Measurements from ENCODE around the gene SEM1. TPM values are rescaled to one million over a fixed set of nuclear protein-coding genes. Genes with fewer than 3 reads are reported as not detected.

Gene SEM1
- total RNA-seq, 1 experiment from 2014 or later = 263 TPM

- H3K27me3 ChIP-seq (ENCODE audit: low read length) = no peaks in the 10 kb centered on the region
- ATAC-seq (no peak), DNase-seq (no peak)
- H3F3A ChIP-seq (ENCODE audit: low read length, unreplicated experiment) = no peaks in the 10 kb centered on the region
- H3K27ac ChIP-seq (ENCODE audit: low read length) = no peak overlapping the region
- H3K4me2 ChIP-seq (ENCODE audit: low read length) = no peak overlapping the region
- no peaks in the 10 kb centered on the region for H3K9me2 ChIP-seq (replicated peaks; ENCODE audit: low read length)
- ChIA-PET POLR2A (ENCODE audit: unreplicated experiment) (no interaction called here), CTCF (interaction anchor here (0.5 kb wide), 1 partner anchor 173 kb away, joined by 3 read pairs; no protein-coding TSS in a partner anchor)
- no peaks in the 10 kb centered on the region for H3K36me3 ChIP-seq (ENCODE audit: low read depth, low read length)
- peaks cover 3% of the 10 kb centered on the region; the same call in 1 of the 2 replicates for H3K4me1 ChIP-seq (ENCODE audit: insufficient read depth, low read length)
- no TSS peak for BruUV-seq (replicated peaks)
- no peaks in the 10 kb centered on the region for H3K79me2 ChIP-seq (ENCODE audit: low read length)
- H3K4me3 ChIP-seq (ENCODE audit: low read length) = no peak overlapping the region
- no peak overlapping the region for H3K9ac ChIP-seq (ENCODE audit: low read length)
- no peak overlapping the region for H2AFZ ChIP-seq (ENCODE audit: low read length)
- H3K9me3 ChIP-seq (ENCODE audit: low read length) = no peaks in the 10 kb centered on the region
- intact Hi-C loops (cut with micrococcal nuclease) = no loop called here
- no peaks in the 10 kb centered on the region for H4K20me1 ChIP-seq (ENCODE audit: low read length)
- TF ChIP-seq EZH2phosphoT487 (IDR thresholded peaks at IDR 0.05; ENCODE audit: borderline replicate concordance, low read length) = no peak
- TF ChIP-seq EZH2 (IDR thresholded peaks at IDR 0.05; ENCODE audit: low read length, unreplicated experiment) = no peak
- no peak for TF ChIP-seq CTCF (conservative IDR thresholded peaks at IDR 0.05; ENCODE audit: low read depth, low read length)
Observed at GRCh38 chr7:96667026-96667425, 42.6 kb downstream of the SEM1 start.

- H3K79me2 ChIP-seq (ENCODE audit: low read length) = no peaks in the 10 kb centered on the region
- no peaks in the 10 kb centered on the region for H3K9me2 ChIP-seq (replicated peaks; ENCODE audit: low read length)
- H3K9me3 ChIP-seq (ENCODE audit: low read length) = no peaks in the 10 kb centered on the region
- TF ChIP-seq CTCF (conservative IDR thresholded peaks at IDR 0.05; ENCODE audit: low read depth, low read length) (no peak), EZH2 (IDR thresholded peaks at IDR 0.05; ENCODE audit: low read length, unreplicated experiment) (no peak), EZH2phosphoT487 (IDR thresholded peaks at IDR 0.05; ENCODE audit: borderline replicate concordance, low read length) (no peak)
- no peaks in the 10 kb centered on the region for H4K20me1 ChIP-seq (ENCODE audit: low read length)
- intact Hi-C loops (cut with micrococcal nuclease) = no loop called here
- no peaks in the 10 kb centered on the region for H3K36me3 ChIP-seq (ENCODE audit: low read depth, low read length)
- no peak overlapping the region for H3K9ac ChIP-seq (ENCODE audit: low read length)
- DNase-seq (no peak), ATAC-seq (no peak)
- no peak overlapping the region for H2AFZ ChIP-seq (ENCODE audit: low read length)
- BruUV-seq (replicated peaks) = TSS peak; percentile 11
- ChIA-PET CTCF (no interaction called here), POLR2A (ENCODE audit: unreplicated experiment) (no interaction called here)
- H3K4me3 ChIP-seq (ENCODE audit: low read length) = no peak overlapping the region
- no peak overlapping the region for H3K4me2 ChIP-seq (ENCODE audit: low read length)
- no peaks in the 10 kb centered on the region for H3F3A ChIP-seq (ENCODE audit: low read length, unreplicated experiment)
- H3K4me1 ChIP-seq (ENCODE audit: insufficient read depth, low read length) = peaks cover 3% of the 10 kb centered on the region; the same call in 1 of the 2 replicates
- H3K27me3 ChIP-seq (ENCODE audit: low read length) = no peaks in the 10 kb centered on the region
- H3K27ac ChIP-seq (ENCODE audit: low read length) = no peak overlapping the region
Observed at GRCh38 chr7:96665689-96666088, 44.0 kb downstream of the SEM1 start.

GRCh38 chr7:96664793-96665192 is 44.9 kb downstream of the SEM1 start:
- no peak for TF ChIP-seq EZH2 (IDR thresholded peaks at IDR 0.05; ENCODE audit: low read length, unreplicated experiment)
- no peak for TF ChIP-seq EZH2phosphoT487 (IDR thresholded peaks at IDR 0.05; ENCODE audit: borderline replicate concordance, low read length)
- no peak for TF ChIP-seq CTCF (conservative IDR thresholded peaks at IDR 0.05; ENCODE audit: low read depth, low read length)
- ChIA-PET POLR2A (ENCODE audit: unreplicated experiment) (no interaction called here), CTCF (no interaction called here)
- no peaks in the 10 kb centered on the region for H3K9me3 ChIP-seq (ENCODE audit: low read length)
- H4K20me1 ChIP-seq (ENCODE audit: low read length) = no peaks in the 10 kb centered on the region
- H2AFZ ChIP-seq (ENCODE audit: low read length) = no peak overlapping the region
- H3K4me3 ChIP-seq (ENCODE audit: low read length) = no peak overlapping the region
- H3K9me2 ChIP-seq (replicated peaks; ENCODE audit: low read length) = no peaks in the 10 kb centered on the region
- no peaks in the 10 kb centered on the region for H3K36me3 ChIP-seq (ENCODE audit: low read depth, low read length)
- no peaks in the 10 kb centered on the region for H3K4me1 ChIP-seq (ENCODE audit: insufficient read depth, low read length)
- H3F3A ChIP-seq (ENCODE audit: low read length, unreplicated experiment) = no peaks in the 10 kb centered on the region
- DNase-seq (no peak), ATAC-seq (no peak)
- no peak overlapping the region for H3K27ac ChIP-seq (ENCODE audit: low read length)
- no peak overlapping the region for H3K9ac ChIP-seq (ENCODE audit: low read length)
- no TSS peak for BruUV-seq (replicated peaks)
- H3K27me3 ChIP-seq (ENCODE audit: low read length) = no peaks in the 10 kb centered on the region
- no peak overlapping the region for H3K4me2 ChIP-seq (ENCODE audit: low read length)
- H3K79me2 ChIP-seq (ENCODE audit: low read length) = no peaks in the 10 kb centered on the region
- intact Hi-C loops (cut with micrococcal nuclease) = no loop called here

All from PC-3 (cell line).